Liver (tissue), 9 donors: ENCODE results near the gene CHMP1A. TPM values are rescaled to one million over a fixed set of nuclear protein-coding genes. Genes with fewer than 3 reads are reported as not detected.

ENCODE experiments used
- DNase-seq: peaks from one replicate; pipeline ENCODE4 v3.0.0-alpha.2; 2017; ENCODE audit warnings: low spot score
- H3K27ac ChIP-seq, 2 donors: one replicate each; pipeline ENCODE4 v1.7.0; 2013; ENCODE audit warnings: inconsistent platforms in 2 of 2, low read length in 2 of 2, control low read depth in 1 of 2, low read depth in 1 of 2, mild to moderate bottlenecking in 1 of 2
- H3K27me3 ChIP-seq, 4 donors: one replicate each; pipeline versions ENCODE4 v1.6.1 to v1.7.0; 2013; ENCODE audit warnings: low read length in 3 of 4, inconsistent platforms in 1 of 4, mild to moderate bottlenecking in 1 of 4, moderate library complexity in 1 of 4; ENCODE audit not compliant: control insufficient read depth in 4 of 4, insufficient read depth in 4 of 4
- H3K36me3 ChIP-seq, 4 donors: one replicate each; pipeline versions ENCODE4 v1.6.1 to v1.7.0; 2013; ENCODE audit warnings: low read length in 3 of 4, mild to moderate bottlenecking in 3 of 4, low read depth in 1 of 4, moderate library complexity in 1 of 4; ENCODE audit not compliant: control insufficient read depth in 4 of 4, insufficient read depth in 3 of 4
- H3K4me1 ChIP-seq, 4 donors: one replicate each; pipeline versions ENCODE4 v1.6.1 to v1.7.0; 2013; ENCODE audit warnings: low read length in 3 of 4, mild to moderate bottlenecking in 3 of 4, moderate library complexity in 1 of 4; ENCODE audit not compliant: control insufficient read depth in 4 of 4, insufficient read depth in 4 of 4
- H3K4me3 ChIP-seq, 3 donors: one replicate each; pipeline versions ENCODE4 v1.6.1 to v1.7.0; 2013; ENCODE audit warnings: low read length in 3 of 3, control low read depth in 1 of 3, low read depth in 1 of 3, mild to moderate bottlenecking in 1 of 3
- H3K9ac ChIP-seq, 2 donors: one replicate each; pipeline ENCODE4 v1.7.0; 2013; ENCODE audit warnings: low read length in 2 of 2, mild to moderate bottlenecking in 2 of 2, moderate library complexity in 2 of 2, control low read depth in 1 of 2, low read depth in 1 of 2
- H3K9me3 ChIP-seq, 4 donors: one replicate each; pipeline versions ENCODE4 v1.6.1 to v1.7.0; 2013; ENCODE audit warnings: low read length in 3 of 4; ENCODE audit not compliant: control insufficient read depth in 4 of 4
- ATF3 ChIP-seq: IDR thresholded peaks from 2 replicates; pipeline ENCODE4 v1.6.1; 2016; ENCODE audit warnings: antibody characterized with exemption
- EGR1 ChIP-seq, 2 donors: IDR thresholded peaks; 2 replicates each; pipeline ENCODE4 v1.6.1; 2016 to 2018; ENCODE audit warnings: antibody characterized with exemption in 2 of 2, low read depth in 2 of 2
- FOXA1 ChIP-seq: IDR thresholded peaks from 2 replicates; pipeline ENCODE4 v1.6.1; 2016; ENCODE audit warnings: antibody characterized with exemption
- FOXA2 ChIP-seq: IDR thresholded peaks from 2 replicates; pipeline ENCODE4 v1.6.1; 2016; ENCODE audit warnings: antibody characterized with exemption
- GABPA ChIP-seq, 2 donors: IDR thresholded peaks in 1 of 2; conservative IDR thresholded peaks in 1 of 2; 2 replicates each; pipeline ENCODE4 v1.6.1; 2016; ENCODE audit warnings: antibody characterized with exemption in 2 of 2, mild to moderate bottlenecking in 1 of 2, moderate library complexity in 1 of 2
- HNF4A ChIP-seq, 2 donors: conservative IDR thresholded peaks; 2 replicates each; pipeline ENCODE4 v1.6.1; 2016; ENCODE audit warnings: antibody characterized with exemption in 2 of 2, mild to moderate bottlenecking in 2 of 2
- HNF4G ChIP-seq: IDR thresholded peaks from 2 replicates; pipeline ENCODE4 v1.6.1; 2016; ENCODE audit warnings: antibody characterized with exemption
- JUND ChIP-seq, 2 donors: IDR thresholded peaks; 2 replicates each; pipeline ENCODE4 v1.6.1; 2016; ENCODE audit warnings: antibody characterized with exemption in 2 of 2
- MAX ChIP-seq: IDR thresholded peaks from 2 replicates; pipeline ENCODE4 v1.6.1; 2016; ENCODE audit warnings: antibody characterized with exemption
- NR2F2 ChIP-seq: IDR thresholded peaks from 2 replicates; pipeline ENCODE4 v1.6.1; 2016; ENCODE audit warnings: antibody characterized with exemption
- RAD21 ChIP-seq, 2 donors: IDR thresholded peaks; 2 replicates each; pipeline ENCODE4 v1.6.1; 2016; ENCODE audit warnings: antibody characterized with exemption in 2 of 2, mild to moderate bottlenecking in 2 of 2
- RXRA ChIP-seq, 2 donors: IDR thresholded peaks; 2 replicates each; pipeline ENCODE4 v1.6.1; 2017 to 2018; ENCODE audit warnings: antibody characterized with exemption in 2 of 2, mild to moderate bottlenecking in 1 of 2
- SP1 ChIP-seq: IDR thresholded peaks from 2 replicates; pipeline ENCODE4 v1.6.1; 2018; ENCODE audit warnings: antibody characterized with exemption, mild to moderate bottlenecking
- TAF1 ChIP-seq: conservative IDR thresholded peaks from 2 replicates; pipeline ENCODE4 v1.6.1; 2016; ENCODE audit warnings: antibody characterized with exemption, mild to moderate bottlenecking
- YY1 ChIP-seq: IDR thresholded peaks from 2 replicates; pipeline ENCODE4 v1.6.1; 2016; ENCODE audit warnings: antibody characterized with exemption, mild to moderate bottlenecking
- ZBTB33 ChIP-seq: IDR thresholded peaks from 2 replicates; pipeline ENCODE4 v1.6.1; 2016; ENCODE audit warnings: antibody characterized with exemption
- WGBS: extraction: QIAGEN DNeasy Blood & Tissue Kit; methylation state at CpG from one replicate; pipeline ENCODE4 v1.1.7; 2013; 5-methylcytosine and 5-hydroxymethylcytosine counted together
- polyA plus RNA-seq, 2 donors: library from polyadenylated mRNA; stranded (reverse) in 1 of 2; unstranded in 1 of 2; fragments of 200-250 nt in 1 of 2; fragments of >200 nt in 1 of 2; fragmentation: Nextera tagmentation in 1 of 2; extraction: Ambion mirVana in 1 of 2; gene quantifications; one replicate each; pipeline versions ENCODE4 v1.2.1 to v1.2.3, GENCODE V29; 2013 to 2015
- total RNA-seq, 2 donors: library from RNA; depleted of rRNA; stranded (reverse); fragments of >200 nt; gene quantifications; one replicate each; pipeline ENCODE4 v1.2.3, GENCODE V29; 2014
- TF ChIP-seq, protein P1 (sequence below): IDR thresholded peaks from 2 replicates; pipeline ENCODE4 v1.6.1; 2016; ENCODE audit warnings: antibody characterized with exemption, mild to moderate bottlenecking
- TF ChIP-seq, protein P2 (sequence below): fragments of 150-350 bp; IDR thresholded peaks from 2 replicates; pipeline ENCODE4 v1.5.1; 2017; ENCODE audit warnings: improper control_type of control experiment, low read depth, low read length; ENCODE audit not compliant: missing input control
- donor health status: healthy.
- donor health status: healthy.
- donor health status: healthy.
- donor health status: healthy.
- donor health status: healthy.

The CHMP1A gene
- total and polyA plus RNA-seq, 4 donors: 25.7 to 36.7 (median 32.3) TPM

- no peak for TF ChIP-seq JUND (IDR thresholded peaks at IDR 0.05)
Observed at GRCh38 chr16:89639385-89639784, 18.1 kb downstream of the CHMP1A start (continued).

DNA sequence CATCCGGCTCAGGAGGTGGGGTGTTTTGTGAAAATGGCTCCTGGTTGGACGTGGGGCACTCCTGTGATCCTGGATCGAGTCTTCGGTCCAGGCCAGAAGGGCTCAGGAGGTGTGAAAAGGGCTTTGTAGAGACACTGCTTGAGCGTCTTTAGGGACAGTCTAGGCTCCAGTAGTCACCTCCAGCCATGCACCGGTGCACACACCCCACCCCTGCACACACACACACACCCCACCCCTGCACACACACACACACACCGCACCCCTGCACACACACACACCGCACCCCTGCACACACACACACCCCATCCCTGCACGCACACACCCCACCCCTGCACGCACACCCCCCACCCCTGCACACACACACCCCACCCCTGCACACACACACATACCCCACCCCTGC is 19.1 kb downstream of the CHMP1A start:
- TF ChIP-seq RXRA (IDR thresholded peaks at IDR 0.05) (no peak), HNF4G (no peak), EGR1 (IDR thresholded peaks at IDR 0.05; ENCODE audit: low read depth in 2 of 2) (no peak), FOXA2 (no peak), ZBTB33 (no peak), ATF3 (no peak), NR2F2 (no peak), SP1 (no peak), FOXA1 (no peak), MAX (no peak), JUND (IDR thresholded peaks at IDR 0.05) (no peak), YY1 (no peak), RAD21 (IDR thresholded peaks at IDR 0.05) (no peak), GABPA (IDR thresholded peaks at IDR 0.05 in 1 of 2, conservative IDR thresholded peaks at IDR 0.05 in 1 of 2) (no peak), HNF4A (conservative IDR thresholded peaks at IDR 0.05) (no peak), TAF1 (no peak)
- TF ChIP-seq, protein P1, sequence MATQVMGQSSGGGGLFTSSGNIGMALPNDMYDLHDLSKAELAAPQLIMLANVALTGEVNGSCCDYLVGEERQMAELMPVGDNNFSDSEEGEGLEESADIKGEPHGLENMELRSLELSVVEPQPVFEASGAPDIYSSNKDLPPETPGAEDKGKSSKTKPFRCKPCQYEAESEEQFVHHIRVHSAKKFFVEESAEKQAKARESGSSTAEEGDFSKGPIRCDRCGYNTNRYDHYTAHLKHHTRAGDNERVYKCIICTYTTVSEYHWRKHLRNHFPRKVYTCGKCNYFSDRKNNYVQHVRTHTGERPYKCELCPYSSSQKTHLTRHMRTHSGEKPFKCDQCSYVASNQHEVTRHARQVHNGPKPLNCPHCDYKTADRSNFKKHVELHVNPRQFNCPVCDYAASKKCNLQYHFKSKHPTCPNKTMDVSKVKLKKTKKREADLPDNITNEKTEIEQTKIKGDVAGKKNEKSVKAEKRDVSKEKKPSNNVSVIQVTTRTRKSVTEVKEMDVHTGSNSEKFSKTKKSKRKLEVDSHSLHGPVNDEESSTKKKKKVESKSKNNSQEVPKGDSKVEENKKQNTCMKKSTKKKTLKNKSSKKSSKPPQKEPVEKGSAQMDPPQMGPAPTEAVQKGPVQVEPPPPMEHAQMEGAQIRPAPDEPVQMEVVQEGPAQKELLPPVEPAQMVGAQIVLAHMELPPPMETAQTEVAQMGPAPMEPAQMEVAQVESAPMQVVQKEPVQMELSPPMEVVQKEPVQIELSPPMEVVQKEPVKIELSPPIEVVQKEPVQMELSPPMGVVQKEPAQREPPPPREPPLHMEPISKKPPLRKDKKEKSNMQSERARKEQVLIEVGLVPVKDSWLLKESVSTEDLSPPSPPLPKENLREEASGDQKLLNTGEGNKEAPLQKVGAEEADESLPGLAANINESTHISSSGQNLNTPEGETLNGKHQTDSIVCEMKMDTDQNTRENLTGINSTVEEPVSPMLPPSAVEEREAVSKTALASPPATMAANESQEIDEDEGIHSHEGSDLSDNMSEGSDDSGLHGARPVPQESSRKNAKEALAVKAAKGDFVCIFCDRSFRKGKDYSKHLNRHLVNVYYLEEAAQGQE: no peak
- TF ChIP-seq, protein P2, sequence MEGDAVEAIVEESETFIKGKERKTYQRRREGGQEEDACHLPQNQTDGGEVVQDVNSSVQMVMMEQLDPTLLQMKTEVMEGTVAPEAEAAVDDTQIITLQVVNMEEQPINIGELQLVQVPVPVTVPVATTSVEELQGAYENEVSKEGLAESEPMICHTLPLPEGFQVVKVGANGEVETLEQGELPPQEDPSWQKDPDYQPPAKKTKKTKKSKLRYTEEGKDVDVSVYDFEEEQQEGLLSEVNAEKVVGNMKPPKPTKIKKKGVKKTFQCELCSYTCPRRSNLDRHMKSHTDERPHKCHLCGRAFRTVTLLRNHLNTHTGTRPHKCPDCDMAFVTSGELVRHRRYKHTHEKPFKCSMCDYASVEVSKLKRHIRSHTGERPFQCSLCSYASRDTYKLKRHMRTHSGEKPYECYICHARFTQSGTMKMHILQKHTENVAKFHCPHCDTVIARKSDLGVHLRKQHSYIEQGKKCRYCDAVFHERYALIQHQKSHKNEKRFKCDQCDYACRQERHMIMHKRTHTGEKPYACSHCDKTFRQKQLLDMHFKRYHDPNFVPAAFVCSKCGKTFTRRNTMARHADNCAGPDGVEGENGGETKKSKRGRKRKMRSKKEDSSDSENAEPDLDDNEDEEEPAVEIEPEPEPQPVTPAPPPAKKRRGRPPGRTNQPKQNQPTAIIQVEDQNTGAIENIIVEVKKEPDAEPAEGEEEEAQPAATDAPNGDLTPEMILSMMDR: no peak
- H3K27ac ChIP-seq: no peak overlapping the region
- H3K4me3 ChIP-seq: no peak overlapping the region
- H3K9me3 ChIP-seq: no peaks in the 10 kb centered on the region
- no peak for DNase-seq
- H3K36me3 ChIP-seq: no peaks in the 10 kb centered on the region
- no peak overlapping the region for H3K9ac ChIP-seq
- WGBS: 78% methylated on average over 10 of the region's 10 CpGs
- H3K27me3 ChIP-seq: no peaks in the 10 kb centered on the region
- peaks cover 0 to 6% (median 3%) of the 10 kb centered on the region in 4 donors for H3K4me1 ChIP-seq
